ENCODE results near the gene STX18.

Gene STX18

GRCh38 chr4:4396628-4397440 is 145.0 kb downstream of the STX18 start:
- POLR2A ChIA-PET, result no interaction called here
- CTCF ChIA-PET, result no interaction called here
- TF ChIP-seq, protein P1, sequence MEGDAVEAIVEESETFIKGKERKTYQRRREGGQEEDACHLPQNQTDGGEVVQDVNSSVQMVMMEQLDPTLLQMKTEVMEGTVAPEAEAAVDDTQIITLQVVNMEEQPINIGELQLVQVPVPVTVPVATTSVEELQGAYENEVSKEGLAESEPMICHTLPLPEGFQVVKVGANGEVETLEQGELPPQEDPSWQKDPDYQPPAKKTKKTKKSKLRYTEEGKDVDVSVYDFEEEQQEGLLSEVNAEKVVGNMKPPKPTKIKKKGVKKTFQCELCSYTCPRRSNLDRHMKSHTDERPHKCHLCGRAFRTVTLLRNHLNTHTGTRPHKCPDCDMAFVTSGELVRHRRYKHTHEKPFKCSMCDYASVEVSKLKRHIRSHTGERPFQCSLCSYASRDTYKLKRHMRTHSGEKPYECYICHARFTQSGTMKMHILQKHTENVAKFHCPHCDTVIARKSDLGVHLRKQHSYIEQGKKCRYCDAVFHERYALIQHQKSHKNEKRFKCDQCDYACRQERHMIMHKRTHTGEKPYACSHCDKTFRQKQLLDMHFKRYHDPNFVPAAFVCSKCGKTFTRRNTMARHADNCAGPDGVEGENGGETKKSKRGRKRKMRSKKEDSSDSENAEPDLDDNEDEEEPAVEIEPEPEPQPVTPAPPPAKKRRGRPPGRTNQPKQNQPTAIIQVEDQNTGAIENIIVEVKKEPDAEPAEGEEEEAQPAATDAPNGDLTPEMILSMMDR (IDR thresholded peaks at IDR 0.05; ENCODE audit: control extremely low read depth, extremely low read depth, low read depth, missing control alignments), result no peak
- DNase-seq (ENCODE audit: extremely low spot score), result no peak

DNA sequence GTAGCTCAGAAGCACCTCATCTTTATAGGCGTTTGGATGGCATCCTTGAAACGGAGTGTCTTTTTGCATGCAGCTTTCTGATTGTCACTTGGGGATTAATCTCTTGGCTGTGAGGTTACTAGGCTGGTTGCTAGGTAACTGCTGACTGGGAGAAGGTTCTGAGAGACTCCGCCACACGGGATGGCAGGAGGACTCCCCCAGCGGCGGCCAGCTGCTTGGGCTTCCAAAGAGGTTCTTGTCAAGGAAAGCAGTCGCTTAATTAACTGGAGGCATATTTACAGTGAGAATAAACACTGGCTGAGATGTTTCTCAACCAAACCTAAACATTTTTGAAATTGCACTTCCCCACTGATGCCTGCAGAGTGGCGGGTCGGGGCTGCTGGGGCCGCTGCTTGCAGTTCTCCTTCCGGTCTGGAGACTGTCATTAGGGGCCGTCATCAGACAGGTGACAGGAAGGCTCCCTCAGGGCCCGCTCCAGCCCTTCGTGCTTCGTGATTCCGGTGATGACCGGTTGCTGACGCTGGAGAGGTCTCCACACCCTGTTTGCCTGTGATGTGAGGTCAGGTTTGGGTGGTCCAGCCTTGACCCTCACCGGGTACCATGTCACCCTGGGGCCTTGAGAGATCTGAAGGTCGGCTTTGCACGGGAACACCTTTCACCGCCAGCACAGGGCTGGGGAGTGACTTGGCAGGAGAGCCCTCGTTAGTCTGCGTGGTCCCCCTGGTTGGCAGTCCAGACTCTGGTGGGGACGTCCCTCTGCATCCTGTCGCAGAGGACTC is 145.8 kb downstream of the STX18 start:
- ChIA-PET POLR2A (interaction anchor here (0.6 kb wide), 1 partner anchor 1488 kb away, joined by 3 read pairs; no protein-coding TSS in a partner anchor), CTCF (interaction anchor here (0.9 kb wide), 1 partner anchor 21 kb away, joined by 3 read pairs; no protein-coding TSS in a partner anchor)
- TF ChIP-seq, protein P1 (IDR thresholded peaks at IDR 0.05; ENCODE audit: control extremely low read depth, extremely low read depth, low read depth, missing control alignments), result no peak
- no peak for DNase-seq (ENCODE audit: extremely low spot score)

- DNase-seq (ENCODE audit: extremely low spot score), result no peak
- POLR2A ChIA-PET, result interaction anchor here (0.6 kb wide), 1 partner anchor 1489 kb away, joined by 3 read pairs; no protein-coding TSS in a partner anchor
- TF ChIP-seq, protein P1 (IDR thresholded peaks at IDR 0.05; ENCODE audit: control extremely low read depth, extremely low read depth, low read depth, missing control alignments), result no peak
- CTCF ChIA-PET, result interaction anchor here (0.9 to 1.2 kb wide), 2 partner anchors 11 to 22 kb away, joined by 3 read pairs; no protein-coding TSS in a partner anchor
Measured at GRCh38 chr4:4395371-4395770, 146.5 kb downstream of the STX18 start.

GRCh38 chr4:4394644-4395043 is 147.2 kb downstream of the STX18 start:
- POLR2A ChIA-PET, result no interaction called here
- TF ChIP-seq, protein P1 (IDR thresholded peaks at IDR 0.05; ENCODE audit: control extremely low read depth, extremely low read depth, low read depth, missing control alignments), result no peak
- DNase-seq (ENCODE audit: extremely low spot score), result no peak
- CTCF ChIA-PET, result interaction anchor here (0.9 to 1.2 kb wide), 2 partner anchors 10 to 23 kb away, joined by 3 read pairs; no protein-coding TSS in a partner anchor

DNA sequence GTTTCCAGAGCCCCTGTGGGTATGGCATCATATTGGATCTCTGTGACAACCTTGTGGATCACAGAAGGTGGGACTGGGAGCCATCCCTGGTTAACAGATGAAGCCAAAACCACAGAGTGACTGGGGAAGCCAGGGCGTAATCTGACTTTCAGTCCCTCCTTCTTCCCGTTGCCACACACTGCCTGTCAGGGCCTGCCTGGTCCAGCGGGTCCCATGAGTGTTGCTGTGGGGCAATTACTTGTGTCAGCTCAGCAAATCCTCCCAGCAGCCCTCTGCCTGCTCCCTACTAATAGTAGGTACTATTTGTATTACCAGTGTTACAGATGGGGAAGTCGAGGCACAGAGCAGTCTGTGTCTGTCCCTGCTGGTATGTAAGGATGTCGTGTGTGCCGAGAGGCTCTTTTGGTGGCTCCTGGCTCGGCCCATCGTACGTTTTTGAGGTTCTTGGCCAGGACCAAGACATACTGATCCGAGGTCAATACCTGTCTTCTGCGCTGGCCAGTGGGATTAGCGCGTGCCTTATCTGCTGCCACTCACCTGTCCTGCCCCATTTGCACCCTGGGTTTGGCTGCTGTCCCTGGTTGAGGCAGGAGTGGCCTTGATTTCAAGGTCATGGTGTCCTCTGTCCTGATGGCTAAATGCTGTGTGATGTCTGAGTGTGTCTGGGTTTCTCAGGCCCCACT is 149.2 kb downstream of the STX18 start:
- no peak for DNase-seq (ENCODE audit: extremely low spot score)
- ChIA-PET CTCF (no interaction called here), POLR2A (no interaction called here)
- TF ChIP-seq, protein P1 (IDR thresholded peaks at IDR 0.05; ENCODE audit: control extremely low read depth, extremely low read depth, low read depth, missing control alignments), result no peak

GRCh38 chr4:4391866-4392265 is 150.0 kb downstream of the STX18 start:
- no peak for DNase-seq (ENCODE audit: extremely low spot score)
- ChIA-PET POLR2A (no interaction called here), CTCF (no interaction called here)

More at GRCh38 chr4:4391866-4392265, 150.0 kb downstream of the STX18 start:
- TF ChIP-seq, protein P1 (IDR thresholded peaks at IDR 0.05; ENCODE audit: control extremely low read depth, extremely low read depth, low read depth, missing control alignments), result no peak
